NB4 (cell line): Measurements from ENCODE around the gene PLCB4.

Experiments
- CTCF ChIP-seq: IDR thresholded peaks from one replicate; pipeline ENCODE4 v1.5.1; 2012; ENCODE audit warnings: low read depth, low read length
- MYC ChIP-seq: IDR thresholded peaks from 2 replicates; pipeline ENCODE4 v1.6.1; 2011; ENCODE audit warnings: low read depth, low read length

GRCh38 chr20:9211016-9211760 is 142.3 kb downstream of the PLCB4 start:
- TF ChIP-seq CTCF (no peak), MYC (no peak)
